ENCODE results near the gene C2orf76.

Gene C2orf76

GRCh38 chr2:119261493-119262225 lies 105.0 kb downstream of the C2orf76 start:
- DNase-seq, result no peak

- no peak for DNase-seq
Observed at GRCh38 chr2:119260646-119261492, 105.8 kb downstream of the C2orf76 start.

DNA sequence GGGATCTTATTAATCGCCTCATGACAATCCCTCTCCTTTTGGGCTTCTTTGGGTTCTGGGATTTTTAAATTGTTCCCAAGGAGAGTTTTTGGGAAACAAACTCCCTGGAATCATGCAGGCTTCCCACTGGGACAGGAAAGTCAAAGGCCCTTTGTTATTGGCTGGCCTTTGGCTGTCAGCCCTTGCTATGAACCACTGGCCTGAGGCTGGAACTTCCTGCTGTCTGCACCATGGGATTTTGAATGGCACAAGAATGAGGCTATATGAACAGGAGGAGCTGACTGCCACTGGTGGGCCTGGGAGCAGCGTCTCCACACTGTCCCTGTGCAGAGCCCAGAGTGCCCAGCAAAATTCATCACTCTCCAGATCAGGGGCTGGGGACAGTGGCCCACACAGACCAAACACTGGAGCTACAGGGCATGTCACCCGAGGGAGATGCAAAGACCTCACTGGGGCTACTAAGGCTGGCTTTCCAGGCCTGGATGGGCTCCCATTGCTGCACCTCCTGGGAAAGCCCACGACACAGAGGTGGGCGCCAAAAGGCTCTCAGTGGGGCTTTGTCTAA lies 107.3 kb downstream of the C2orf76 start:
- no peak for DNase-seq

DNA sequence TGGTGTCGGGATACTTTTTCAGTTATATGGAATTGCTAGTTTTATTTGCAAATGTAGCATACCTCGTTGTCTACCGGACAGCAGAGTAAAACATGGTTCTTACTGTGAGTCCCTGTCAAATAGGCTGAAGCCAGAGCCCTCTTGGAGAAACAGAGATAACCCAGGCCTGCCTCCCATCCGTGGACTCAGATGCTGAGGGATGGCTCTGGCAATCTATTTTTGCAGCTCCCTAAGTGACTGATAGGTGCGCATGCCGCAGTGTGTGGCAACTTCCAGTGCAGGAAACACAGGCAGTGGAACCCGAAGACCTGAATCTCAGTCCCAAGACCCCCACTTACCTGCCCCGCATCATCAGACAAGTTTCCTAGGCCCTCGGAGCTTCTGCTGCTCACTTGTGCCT lies 109.4 kb downstream of the C2orf76 start:
- DNase-seq, result no peak

GRCh38 chr2:119256582-119256921 lies 110.1 kb downstream of the C2orf76 start:
- no peak for DNase-seq

DNA sequence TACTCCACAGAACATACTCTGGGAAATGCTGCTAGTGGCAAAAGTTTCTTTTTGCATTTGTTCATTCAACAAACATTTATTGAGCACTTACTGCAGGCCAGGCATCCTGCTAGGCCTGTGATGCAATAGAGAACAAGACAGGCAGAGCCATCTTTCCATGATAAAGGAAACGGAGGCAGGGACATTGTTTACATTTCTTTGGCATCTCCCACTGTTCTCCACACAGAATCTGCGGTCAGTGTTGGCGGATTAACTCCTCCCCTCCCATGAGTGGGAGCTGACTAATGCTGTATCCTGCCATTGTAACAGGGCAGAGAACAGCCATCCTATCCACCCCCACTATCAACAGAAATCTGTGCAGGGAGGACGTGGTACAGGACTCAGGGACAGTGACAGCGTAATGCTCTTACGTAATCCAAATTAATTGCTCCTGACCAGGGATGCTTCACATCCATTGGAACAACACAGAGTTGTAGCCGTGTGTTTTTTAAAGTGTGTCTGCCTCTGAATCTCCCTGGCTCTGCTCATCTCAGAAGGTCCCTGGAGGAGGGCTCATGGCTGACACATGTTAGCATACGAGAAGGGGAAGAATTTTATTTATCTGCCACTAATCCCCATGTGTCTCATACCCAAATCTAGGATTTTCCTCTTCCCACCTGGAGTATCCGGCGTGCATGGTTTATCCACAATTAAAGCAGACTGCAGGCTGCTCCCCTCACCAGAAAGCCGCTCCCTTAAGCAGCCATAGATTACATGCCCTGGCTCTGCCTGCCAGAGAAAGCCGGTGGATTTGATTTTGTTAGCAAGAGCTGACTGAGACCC lies 110.7 kb downstream of the C2orf76 start:
- DNase-seq, result peak; percentile 7

DNA sequence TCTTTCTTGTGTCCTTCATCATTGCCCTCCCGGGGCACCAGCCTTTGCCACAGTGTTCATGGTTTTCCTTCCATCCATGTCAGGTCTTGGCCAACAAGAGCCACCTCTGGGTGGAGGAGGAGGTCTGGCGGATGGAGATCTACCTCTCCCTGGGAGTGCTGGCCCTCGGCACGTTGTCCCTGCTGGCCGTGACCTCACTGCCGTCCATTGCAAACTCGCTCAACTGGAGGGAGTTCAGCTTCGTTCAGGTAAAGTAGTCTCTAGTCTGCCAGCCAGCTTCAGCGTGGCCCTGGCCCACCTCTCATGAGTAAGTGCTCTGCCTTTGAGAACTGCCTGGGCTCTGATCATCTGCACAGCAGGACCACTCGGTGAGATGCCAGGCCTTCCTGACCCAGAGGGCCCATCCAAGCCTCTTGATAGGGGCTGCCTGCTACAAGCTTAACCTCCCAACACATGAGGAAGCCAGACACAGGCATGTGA lies 112.0 kb downstream of the C2orf76 start:
- no peak for DNase-seq

- DNase-seq, result no peak
Observed at GRCh38 chr2:119253760-119254600, 112.7 kb downstream of the C2orf76 start.

- DNase-seq, result no peak
Observed at GRCh38 chr2:119253114-119253702, 113.4 kb downstream of the C2orf76 start.
